Panc1 (cell line): ENCODE results near the gene FBXO24. TPM values are rescaled to one million over a fixed set of nuclear protein-coding genes. Genes with fewer than 3 reads are reported as not detected.

Experiments
- ATAC-seq: fragments of 200-7000 bp; cut with Tn5 transposase; 2 replicates; pipeline ENCODE4 v1.9.1; 2020; ENCODE audit warnings: mild to moderate bottlenecking, moderate library complexity
- BruUV-seq: library from RNA; stranded (reverse); fragments of 400-500 nt; replicated peaks from 2 replicates; lab custom pipeline; 2021; lab: Mats Ljungman, UMichigan
- CTCF ChIA-PET: fragments of 300-600 bp; sonication (Branson Sonifier 250); formaldehyde crosslinking; loops from one replicate; lab custom pipeline; 2022; ENCODE audit warnings: antibody characterized with exemption; lab: Charles Lee
- POLR2A ChIA-PET: fragments of 300-600 bp; sonication (Branson Sonifier 250); formaldehyde crosslinking; loops from one replicate; lab custom pipeline; 2022; ENCODE audit warnings: antibody characterized with exemption; lab: Charles Lee
- DNase-seq: peaks from one replicate; pipeline ENCODE4 v3.0.0-alpha.2; 2010; ENCODE audit warnings: low read depth, low spot score
- H3K27ac ChIP-seq: 2 replicates; pipeline ENCODE4 v1.5.1; 2011; ENCODE audit warnings: mild to moderate bottlenecking, low read length, inconsistent platforms
- H3K27me3 ChIP-seq: fragments of 200-500 bp; sonication (Bioruptor generic); 2 replicates; pipeline ENCODE4 v1.6.0; 2014; ENCODE audit warnings: low read length, inconsistent platforms; ENCODE audit not compliant: control insufficient read depth, insufficient read depth
- H3K36me3 ChIP-seq: fragments of 200-500 bp; sonication (Bioruptor generic); 2 replicates; pipeline ENCODE4 v1.5.1; 2014; ENCODE audit warnings: inconsistent platforms, mild to moderate bottlenecking, low read length, moderate library complexity; ENCODE audit not compliant: control insufficient read depth, insufficient read depth
- H3K4me1 ChIP-seq: 2 replicates; pipeline ENCODE4 v1.5.1; 2011; ENCODE audit warnings: inconsistent platforms, mild to moderate bottlenecking, low read length, moderate library complexity; ENCODE audit not compliant: control insufficient read depth, insufficient read depth
- H3K4me3 ChIP-seq, 2 experiments: 2 replicates each; pipeline ENCODE4 v1.5.1; 2011 to 2012; ENCODE audit warnings: low read depth in 2 of 2, low read length in 2 of 2, mild to moderate bottlenecking in 2 of 2, inconsistent platforms in 1 of 2, moderate library complexity in 1 of 2
- H3K9me3 ChIP-seq: fragments of 200-500 bp; sonication (Bioruptor generic); 2 replicates; pipeline ENCODE4 v1.5.1; 2014; ENCODE audit warnings: low read depth, mild to moderate bottlenecking, inconsistent platforms, low read length, moderate library complexity; ENCODE audit not compliant: control insufficient read depth, insufficient read depth
- POLR2AphosphoS5 ChIP-seq: IDR thresholded peaks from 2 replicates; pipeline ENCODE4 v1.6.1; 2012; ENCODE audit warnings: mild to moderate bottlenecking, low read depth, low read length, moderate library complexity
- REST ChIP-seq, 2 experiments: IDR thresholded peaks; 2 replicates each; pipeline ENCODE4 v1.6.1; 2011 to 2012; ENCODE audit warnings: low read depth in 2 of 2, control low read depth in 1 of 2, low read length in 1 of 2, mild to moderate bottlenecking in 1 of 2, moderate library complexity in 1 of 2; ENCODE audit not compliant: insufficient read depth in 1 of 2
- SIN3A ChIP-seq: IDR thresholded peaks from 2 replicates; pipeline ENCODE4 v1.6.1; 2012; ENCODE audit warnings: low read depth, mild to moderate bottlenecking, low read length, moderate library complexity, borderline replicate concordance; ENCODE audit not compliant: insufficient read depth
- TCF7L2 ChIP-seq: IDR thresholded peaks from 2 replicates; pipeline ENCODE4 v1.6.1; 2011; ENCODE audit warnings: mild to moderate bottlenecking, low read depth, low read length, inconsistent platforms
- in situ Hi-C: cut with HindIII; loops from 2 replicates; pipeline ENCODE4 v1.10.0; 2016; ENCODE audit warnings: low sequenced_read_pairs, low pct_unique_long_range_greater_than_20kb
- intact Hi-C: fragments of 100-400 bp; cut with micrococcal nuclease; formaldehyde crosslinking; loops from one replicate; pipeline ENCODE4 v1.10.0; 2022; ENCODE audit not compliant: unreplicated experiment
- total RNA-seq: library from RNA; stranded (reverse); gene quantifications from one replicate; pipeline ENCODE4 v1.2.1, GENCODE V29; 2021; ENCODE audit not compliant: unreplicated experiment
- TF ChIP-seq, protein P1 (sequence below): fragments of 450-650 bp; IDR thresholded peaks from 2 replicates; pipeline ENCODE4 v1.5.1; 2017; ENCODE audit warnings: mild to moderate bottlenecking

Gene FBXO24
- total RNA-seq, 1 experiment from 2014 or later = 0.59 TPM

DNA sequence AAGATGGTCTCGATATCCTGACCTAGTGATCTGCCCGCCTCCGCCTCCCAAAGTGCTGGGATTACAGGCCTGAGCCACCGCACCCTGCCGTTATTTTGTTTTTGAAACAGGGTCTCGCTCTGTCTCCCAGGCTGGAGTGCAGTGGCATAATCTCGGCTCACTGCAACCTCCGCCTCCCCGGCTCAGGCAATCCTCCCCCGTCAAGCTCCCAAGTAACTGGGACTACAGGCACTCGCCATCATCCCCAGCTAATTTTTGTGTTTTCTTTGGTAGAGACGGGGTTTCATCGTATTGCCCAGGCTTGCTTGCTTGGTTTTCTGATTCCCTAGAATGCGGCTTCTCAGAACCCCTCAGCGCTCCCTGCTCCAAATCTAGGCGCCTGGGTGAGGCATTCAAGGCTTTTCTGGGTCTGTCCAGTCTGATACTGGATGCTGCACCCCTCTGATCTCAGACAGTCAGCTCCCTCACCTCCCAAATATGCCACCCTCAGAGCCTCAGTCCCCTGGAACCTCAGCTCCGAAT lies 53.9 kb downstream of the FBXO24 start:
- CTCF ChIA-PET = interaction anchor here (0.7 kb wide), 2 partner anchors 27 to 171 kb away, joined by 3 to 5 read pairs; no protein-coding TSS in a partner anchor

DNA sequence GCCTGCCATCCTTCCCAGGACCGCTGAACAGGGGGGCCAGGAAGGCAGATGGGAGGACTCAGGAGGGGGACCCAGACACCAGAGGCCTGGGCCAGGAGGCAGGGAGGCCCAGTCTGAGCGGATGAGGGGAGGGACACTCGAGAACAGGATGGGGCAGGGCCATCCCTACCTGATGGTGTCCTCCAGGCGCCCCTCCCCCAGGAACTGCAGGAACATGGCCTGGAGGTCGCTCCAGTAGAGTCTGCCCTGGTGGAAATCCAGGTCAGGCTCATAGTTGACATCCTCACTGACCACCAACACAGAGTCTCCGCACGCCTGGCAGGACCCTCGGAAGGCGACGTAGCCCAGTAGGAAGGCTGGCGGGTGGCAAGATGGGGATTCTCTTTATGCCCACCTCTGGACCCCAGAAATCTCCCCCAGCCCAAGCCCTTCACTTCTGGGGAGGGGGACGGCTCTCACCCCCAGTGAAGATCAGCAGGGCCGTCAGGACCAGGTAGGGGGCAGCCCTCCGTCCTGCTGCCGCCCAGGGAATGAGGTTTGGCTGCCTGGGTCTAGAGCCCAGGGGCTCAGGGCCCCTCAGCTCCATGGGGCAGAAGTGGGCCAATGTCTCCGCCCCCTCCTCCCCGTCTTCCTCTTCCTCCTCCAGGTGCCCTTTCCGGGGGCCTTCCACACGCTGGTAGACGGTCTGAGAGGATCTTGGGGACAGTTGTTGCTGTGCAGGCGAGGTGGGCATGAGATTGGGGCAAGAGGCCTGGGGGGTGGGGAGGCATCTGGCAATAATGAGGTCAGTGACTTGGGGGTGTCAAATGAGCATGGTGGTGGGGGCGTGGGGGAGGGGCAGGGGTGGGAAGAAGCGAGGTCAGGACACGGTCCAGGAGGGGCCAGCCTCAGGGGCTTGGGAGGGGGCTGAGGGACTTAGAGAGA lies 54.7 kb downstream of the FBXO24 start:
- CTCF ChIA-PET = interaction anchor here (0.7 kb wide), 1 partner anchor 171 kb away, joined by 3 read pairs; no protein-coding TSS in a partner anchor
- no peak for ATAC-seq
- no TSS peak for BruUV-seq

More for the DNA sequence above, 53.9 kb downstream of the FBXO24 start:
- no peaks in the 10 kb centered on the region for H3K36me3 ChIP-seq
- no TSS peak for BruUV-seq
- DNase-seq (no peak), ATAC-seq (no peak)
- in situ Hi-C loops (no loop called here), intact Hi-C loops (loop anchor here (10.0 kb wide), 1 partner anchor 45 kb away; no protein-coding TSS in a partner anchor)
- TF ChIP-seq SIN3A = no peak
- TF ChIP-seq TCF7L2 = no peak
- TF ChIP-seq POLR2AphosphoS5 = no peak
- TF ChIP-seq, protein P1, sequence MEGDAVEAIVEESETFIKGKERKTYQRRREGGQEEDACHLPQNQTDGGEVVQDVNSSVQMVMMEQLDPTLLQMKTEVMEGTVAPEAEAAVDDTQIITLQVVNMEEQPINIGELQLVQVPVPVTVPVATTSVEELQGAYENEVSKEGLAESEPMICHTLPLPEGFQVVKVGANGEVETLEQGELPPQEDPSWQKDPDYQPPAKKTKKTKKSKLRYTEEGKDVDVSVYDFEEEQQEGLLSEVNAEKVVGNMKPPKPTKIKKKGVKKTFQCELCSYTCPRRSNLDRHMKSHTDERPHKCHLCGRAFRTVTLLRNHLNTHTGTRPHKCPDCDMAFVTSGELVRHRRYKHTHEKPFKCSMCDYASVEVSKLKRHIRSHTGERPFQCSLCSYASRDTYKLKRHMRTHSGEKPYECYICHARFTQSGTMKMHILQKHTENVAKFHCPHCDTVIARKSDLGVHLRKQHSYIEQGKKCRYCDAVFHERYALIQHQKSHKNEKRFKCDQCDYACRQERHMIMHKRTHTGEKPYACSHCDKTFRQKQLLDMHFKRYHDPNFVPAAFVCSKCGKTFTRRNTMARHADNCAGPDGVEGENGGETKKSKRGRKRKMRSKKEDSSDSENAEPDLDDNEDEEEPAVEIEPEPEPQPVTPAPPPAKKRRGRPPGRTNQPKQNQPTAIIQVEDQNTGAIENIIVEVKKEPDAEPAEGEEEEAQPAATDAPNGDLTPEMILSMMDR = no peak
- TF ChIP-seq REST (IDR thresholded peaks at IDR 0.05; ENCODE audit: insufficient read depth in 1 of 2, low read depth in 2 of 2, low read length in 1 of 2) = no peak
- H3K4me1 ChIP-seq = no peaks in the 10 kb centered on the region
- H3K9me3 ChIP-seq = no peaks in the 10 kb centered on the region
- no peak overlapping the region for H3K4me3 ChIP-seq
- no peaks in the 10 kb centered on the region for H3K27me3 ChIP-seq
- POLR2A ChIA-PET = interaction anchor here (0.5 to 0.6 kb wide), 2 partner anchors 53 to 64 kb away, joined by 3 to 4 read pairs; no protein-coding TSS in a partner anchor
- no peak overlapping the region for H3K27ac ChIP-seq

More for the DNA sequence above, 54.7 kb downstream of the FBXO24 start:
- Histone ChIP-seq H3K4me1 (no peaks in the 10 kb centered on the region), H3K36me3 (no peaks in the 10 kb centered on the region), H3K4me3 (no peak overlapping the region), H3K27me3 (no peaks in the 10 kb centered on the region), H3K27ac (no peak overlapping the region), H3K9me3 (no peaks in the 10 kb centered on the region)
- POLR2A ChIA-PET = no interaction called here
- no peak for DNase-seq
- TF ChIP-seq REST (IDR thresholded peaks at IDR 0.05; ENCODE audit: insufficient read depth in 1 of 2, low read depth in 2 of 2, low read length in 1 of 2) (no peak), POLR2AphosphoS5 (no peak), TCF7L2 (no peak), SIN3A (no peak)
- TF ChIP-seq, protein P1 = no peak
- in situ Hi-C loops (no loop called here), intact Hi-C loops (no loop called here)
